H9 (cell line): ENCODE results near the gene ATG9B. TPM values are rescaled to one million over a fixed set of nuclear protein-coding genes. Genes with fewer than 3 reads are reported as not detected.

Source experiments
- DNase-seq: peaks from one replicate; pipeline ENCODE4 v3.0.0-alpha.2; 2017
- H2AFZ ChIP-seq: one replicate; pipeline ENCODE4 v1.6.1; 2013; ENCODE audit warnings: mild to moderate bottlenecking, low read length, control low read depth, moderate library complexity
- H2AK5ac ChIP-seq: 2 replicates; pipeline ENCODE4 v1.6.1; 2013; ENCODE audit warnings: low read length, control low read depth, mixed read lengths; ENCODE audit not compliant: insufficient read length
- H2BK120ac ChIP-seq: one replicate; pipeline ENCODE4 v1.6.1; 2013; ENCODE audit warnings: low read depth, mild to moderate bottlenecking, low read length, control low read depth, inconsistent platforms; ENCODE audit not compliant: poor library complexity, severe bottlenecking
- H2BK12ac ChIP-seq: 2 replicates; pipeline ENCODE4 v1.6.1; 2013; ENCODE audit warnings: low read length, control low read depth, mixed read lengths, low read depth; ENCODE audit not compliant: insufficient read length
- H2BK15ac ChIP-seq: 2 replicates; pipeline ENCODE4 v1.6.1; 2013; ENCODE audit warnings: low read depth, low read length, control low read depth
- H2BK20ac ChIP-seq: one replicate; pipeline ENCODE4 v1.6.1; 2013; ENCODE audit warnings: low read depth, mild to moderate bottlenecking, low read length, control low read depth, inconsistent platforms; ENCODE audit not compliant: poor library complexity, severe bottlenecking
- H2BK5ac ChIP-seq: 2 replicates; pipeline ENCODE4 v1.6.1; 2013; ENCODE audit warnings: low read length, control low read depth, mixed read lengths; ENCODE audit not compliant: insufficient read length
- H3K14ac ChIP-seq: 2 replicates; pipeline ENCODE4 v1.6.1; 2013; ENCODE audit warnings: low read length, control low read depth; ENCODE audit not compliant: insufficient read depth
- H3K18ac ChIP-seq: 2 replicates; pipeline ENCODE4 v1.6.1; 2013; ENCODE audit warnings: low read depth, mild to moderate bottlenecking, mixed read lengths, low read length, control low read depth; ENCODE audit not compliant: insufficient read length
- H3K23ac ChIP-seq: 2 replicates; pipeline ENCODE4 v1.6.1; 2013; ENCODE audit warnings: low read length, control low read depth, mixed read lengths, low read depth; ENCODE audit not compliant: insufficient read length
- H3K23me2 ChIP-seq: 2 replicates; pipeline ENCODE4 v1.6.1; 2013; ENCODE audit warnings: low read depth, mild to moderate bottlenecking, mixed read lengths, low read length, control low read depth; ENCODE audit not compliant: insufficient read length, poor library complexity, severe bottlenecking
- H3K27ac ChIP-seq: 2 replicates; pipeline ENCODE4 v1.5.1; 2013; ENCODE audit warnings: low read length, control low read depth, mixed read lengths, low read depth; ENCODE audit not compliant: insufficient read length
- H3K27me3 ChIP-seq: 2 replicates; pipeline ENCODE4 v1.6.1; 2013; ENCODE audit warnings: low read length, control low read depth, inconsistent platforms; ENCODE audit not compliant: insufficient read depth
- H3K4ac ChIP-seq: 2 replicates; pipeline ENCODE4 v1.6.1; 2013; ENCODE audit warnings: low read depth, mild to moderate bottlenecking, control low read depth, inconsistent platforms, low read length, moderate library complexity
- H3K4me1 ChIP-seq: 2 replicates; pipeline ENCODE4 v1.6.1; 2013; ENCODE audit warnings: low read length, control low read depth, inconsistent platforms; ENCODE audit not compliant: insufficient read depth
- H3K4me2 ChIP-seq: 2 replicates; pipeline ENCODE4 v1.6.1; 2013; ENCODE audit warnings: low read length, control low read depth, mixed read lengths; ENCODE audit not compliant: insufficient read length, insufficient read depth
- H3K56ac ChIP-seq: 2 replicates; pipeline ENCODE4 v1.6.1; 2013; ENCODE audit warnings: low read depth, mild to moderate bottlenecking, mixed read lengths, low read length, control low read depth; ENCODE audit not compliant: insufficient read length
- H3K79me1 ChIP-seq: 2 replicates; pipeline ENCODE4 v1.6.1; 2013; ENCODE audit warnings: low read depth, mild to moderate bottlenecking, moderate library complexity, low read length, control low read depth, inconsistent platforms; ENCODE audit not compliant: insufficient read depth, poor library complexity, severe bottlenecking
- H3K79me2 ChIP-seq: 2 replicates; pipeline ENCODE4 v1.6.1; 2013; ENCODE audit warnings: low read length, control low read depth, inconsistent platforms; ENCODE audit not compliant: insufficient read depth
- H3K9ac ChIP-seq: 2 replicates; pipeline ENCODE4 v1.6.1; 2013; ENCODE audit warnings: low read length, control low read depth, mixed read lengths; ENCODE audit not compliant: insufficient read length; ENCODE audit errors: extremely low read depth
- H3K9me3 ChIP-seq: one replicate; pipeline ENCODE4 v1.6.1; 2013; ENCODE audit warnings: low read depth, low read length, inconsistent platforms; ENCODE audit not compliant: control insufficient read depth
- H3T11ph ChIP-seq: one replicate; pipeline ENCODE4 v1.6.1; 2013; ENCODE audit warnings: mild to moderate bottlenecking, low read length, control low read depth, inconsistent platforms
- H4K20me1 ChIP-seq: one replicate; pipeline ENCODE4 v1.6.1; 2013; ENCODE audit not compliant: control insufficient read depth, insufficient read length, insufficient read depth
- H4K5ac ChIP-seq: 2 replicates; pipeline ENCODE4 v1.6.1; 2013; ENCODE audit warnings: low read depth, mild to moderate bottlenecking, mixed read lengths, low read length, control low read depth; ENCODE audit not compliant: insufficient read length
- H4K8ac ChIP-seq: replicated peaks from 2 replicates; pipeline ENCODE4 v1.6.1; 2013; ENCODE audit warnings: low read length, control low read depth, mixed read lengths, low read depth; ENCODE audit not compliant: insufficient read length
- H4K91ac ChIP-seq: 2 replicates; pipeline ENCODE4 v1.6.1; 2013; ENCODE audit warnings: low read depth, mild to moderate bottlenecking, moderate library complexity, mixed read lengths, low read length, control low read depth; ENCODE audit not compliant: insufficient read length
- H3K27ac Mint-ChIP-seq, 3 experiments: 2 replicates in 2 of 3; 3 replicates in 1 of 3; pipeline ENCODE4 v1.8.0; 2020 to 2021; ENCODE audit warnings: mixed read lengths in 3 of 3, mild to moderate bottlenecking in 1 of 3, moderate library complexity in 1 of 3
- H3K27me3 Mint-ChIP-seq: 2 replicates; pipeline ENCODE4 v1.8.0; 2021; ENCODE audit warnings: low read depth, mild to moderate bottlenecking, moderate library complexity, mixed read lengths
- H3K36me3 Mint-ChIP-seq, 3 experiments: 2 replicates in 2 of 3; 3 replicates in 1 of 3; pipeline ENCODE4 v1.8.0; 2020 to 2021; ENCODE audit warnings: low read depth in 3 of 3, mixed read lengths in 3 of 3; ENCODE audit not compliant: insufficient read depth in 1 of 3
- H3K4me1 Mint-ChIP-seq, 2 experiments: 2 replicates each; pipeline ENCODE4 v1.8.0; 2020; ENCODE audit warnings: mixed read lengths in 2 of 2
- H3K4me3 Mint-ChIP-seq, 2 experiments: 2 replicates in 1 of 2; 3 replicates in 1 of 2; pipeline ENCODE4 v1.8.0; 2020 to 2021; ENCODE audit warnings: mild to moderate bottlenecking in 2 of 2, mixed read lengths in 2 of 2, moderate library complexity in 1 of 2
- H3K9me3 Mint-ChIP-seq, 2 experiments: 2 replicates in 1 of 2; 3 replicates in 1 of 2; pipeline ENCODE4 v1.8.0; 2020; ENCODE audit warnings: mild to moderate bottlenecking in 2 of 2, mixed read lengths in 2 of 2, moderate library complexity in 1 of 2
- WGBS: extraction: QIAGEN DNeasy Blood & Tissue Kit; methylation state at CpG from one replicate; pipeline ENCODE4 v1.1.7; 2013; ENCODE audit warnings: missing lambda C conversion rate, low lambda C conversion rate, mixed read lengths; ENCODE audit not compliant: insufficient read length; ENCODE audit errors: extremely low coverage; 5-methylcytosine and 5-hydroxymethylcytosine counted together
- total RNA-seq: library from RNA; stranded (reverse); gene quantifications from 2 replicates; pipeline ENCODE4 v1.2.1, GENCODE V29; 2021
- TF ChIP-seq, protein P1 (sequence below): fragments of 200-600 bp; sonication (generic); conservative IDR thresholded peaks from 3 replicates; pipeline ENCODE4 v1.8.0; 2021; ENCODE audit warnings: antibody characterized with exemption, mild to moderate bottlenecking

The ATG9B gene
- total RNA-seq, 1 experiment from 2014 or later = 1.5 TPM

DNA sequence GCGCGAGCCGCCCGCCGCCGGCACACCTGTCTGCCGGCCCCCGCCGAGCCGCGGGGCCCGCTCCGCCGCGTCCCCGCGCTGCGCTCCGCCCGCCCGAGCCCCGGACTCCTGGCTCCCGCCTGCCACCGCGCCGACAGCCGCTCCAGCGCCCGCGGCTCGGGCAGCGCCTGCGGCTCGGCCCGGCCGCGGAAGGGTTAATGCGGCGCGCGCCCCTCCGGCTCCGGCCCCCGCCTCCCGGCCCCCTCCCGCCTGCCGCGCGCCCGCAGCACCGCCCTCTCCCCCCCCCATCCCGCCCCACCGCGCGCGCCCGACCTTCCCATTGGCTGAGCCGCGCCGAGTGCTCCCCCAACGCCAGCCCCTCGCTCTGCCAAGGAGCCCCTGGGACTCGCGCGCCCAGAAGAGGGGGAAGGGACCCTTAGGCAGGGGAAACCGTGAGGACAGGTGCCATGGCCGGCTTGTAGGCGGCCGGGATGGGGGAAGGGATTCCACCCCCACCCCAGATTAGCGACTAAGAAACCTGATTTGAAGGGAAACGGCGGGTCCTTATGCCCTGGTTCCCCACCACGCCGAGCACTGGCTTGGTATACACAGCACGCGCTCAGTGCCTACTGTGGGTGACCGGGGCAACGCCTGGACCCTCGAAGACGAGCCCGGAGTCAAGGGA, 46.0 kb downstream of the ATG9B start, which contains the start of gene KCNH2:
Gene KCNH2, minus strand, starts transcription at position 196 of the 664 bp plus-strand sequence. CDS start 408 bp downstream, outside the sequence.
- Histone ChIP-seq H3K27me3 (peaks cover 7% of the 10 kb centered on the region; the same call in 1 of the 2 replicates), H3K4ac (no peak within 1 kb of the TSS), H2BK15ac (no peak within 1 kb of the TSS), H2BK5ac (no peak within 1 kb of the TSS), H4K8ac (no peak within 1 kb of the TSS), H2BK20ac (no peak within 1 kb of the TSS), H3K79me1 (no peaks in the 10 kb centered on the region), H3K27ac (no peak within 1 kb of the TSS), H3K9me3 (no peaks in the 10 kb centered on the region), H3K4me1 (peaks cover 5% of the 10 kb centered on the region; the same call in 1 of the 2 replicates), H3K9ac (no peak within 1 kb of the TSS), H3K18ac (no peak within 1 kb of the TSS), H3K14ac (no peak within 1 kb of the TSS), H2BK12ac (no peak within 1 kb of the TSS), H3T11ph (no peak within 1 kb of the TSS), H4K20me1 (no peaks in the 10 kb centered on the region), H4K91ac (no peak within 1 kb of the TSS), H3K4me2 (peak within 1 kb of the TSS; percentile 63), H3K79me2 (no peaks in the 10 kb centered on the region), H4K5ac (no peak within 1 kb of the TSS), H2AFZ (no peak within 1 kb of the TSS), H3K23ac (no peak within 1 kb of the TSS), H3K56ac (no peak within 1 kb of the TSS), H3K23me2 (peaks cover 19% of the 10 kb centered on the region), H2BK120ac (no peak within 1 kb of the TSS), H2AK5ac (no peak within 1 kb of the TSS)
- Mint-ChIP-seq H3K36me3 (peaks cover 0 to under 1% (median 0%) of the 10 kb centered on the region in 3 experiments; a peak in 1 of 7 replicates), H3K9me3 (no peaks in the 10 kb centered on the region; a peak in 2 of 5 replicates), H3K27ac (peak within 1 kb of the TSS in 2 of 3 experiments; percentile 65; a peak in 3 of 7 replicates), H3K4me1 (peaks cover 45 to 58% of the 10 kb centered on the region in 2 experiments), H3K27me3 (peaks cover 79% of the 10 kb centered on the region), H3K4me3 (peak within 1 kb of the TSS; percentile 66 to 91)
- no CpG with 5 or more reads among the region's 81 CpGs for WGBS
- DNase-seq = peak; percentile 88
- TF ChIP-seq, protein P1, sequence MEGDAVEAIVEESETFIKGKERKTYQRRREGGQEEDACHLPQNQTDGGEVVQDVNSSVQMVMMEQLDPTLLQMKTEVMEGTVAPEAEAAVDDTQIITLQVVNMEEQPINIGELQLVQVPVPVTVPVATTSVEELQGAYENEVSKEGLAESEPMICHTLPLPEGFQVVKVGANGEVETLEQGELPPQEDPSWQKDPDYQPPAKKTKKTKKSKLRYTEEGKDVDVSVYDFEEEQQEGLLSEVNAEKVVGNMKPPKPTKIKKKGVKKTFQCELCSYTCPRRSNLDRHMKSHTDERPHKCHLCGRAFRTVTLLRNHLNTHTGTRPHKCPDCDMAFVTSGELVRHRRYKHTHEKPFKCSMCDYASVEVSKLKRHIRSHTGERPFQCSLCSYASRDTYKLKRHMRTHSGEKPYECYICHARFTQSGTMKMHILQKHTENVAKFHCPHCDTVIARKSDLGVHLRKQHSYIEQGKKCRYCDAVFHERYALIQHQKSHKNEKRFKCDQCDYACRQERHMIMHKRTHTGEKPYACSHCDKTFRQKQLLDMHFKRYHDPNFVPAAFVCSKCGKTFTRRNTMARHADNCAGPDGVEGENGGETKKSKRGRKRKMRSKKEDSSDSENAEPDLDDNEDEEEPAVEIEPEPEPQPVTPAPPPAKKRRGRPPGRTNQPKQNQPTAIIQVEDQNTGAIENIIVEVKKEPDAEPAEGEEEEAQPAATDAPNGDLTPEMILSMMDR = no peak
